NCI-H82 treated with DMSO at 0.1 percent for 48 hours (cell line): ENCODE measurements around the gene MSH5.
A peak's percentile ranks its signal among the peaks of the same experiment; 100 is the strongest.
"Not testable (repeated sequence)": the region's sequence is repeated elsewhere in the genome, so short reads cannot be mapped to it uniquely, and the experiment has no call there.

Experiments used
- DNase-seq: peaks from one replicate; lab custom pipeline; 2025; ENCODE audit not compliant: unreplicated experiment; lab: John Stamatoyannopoulos, UW

Gene MSH5

DNA sequence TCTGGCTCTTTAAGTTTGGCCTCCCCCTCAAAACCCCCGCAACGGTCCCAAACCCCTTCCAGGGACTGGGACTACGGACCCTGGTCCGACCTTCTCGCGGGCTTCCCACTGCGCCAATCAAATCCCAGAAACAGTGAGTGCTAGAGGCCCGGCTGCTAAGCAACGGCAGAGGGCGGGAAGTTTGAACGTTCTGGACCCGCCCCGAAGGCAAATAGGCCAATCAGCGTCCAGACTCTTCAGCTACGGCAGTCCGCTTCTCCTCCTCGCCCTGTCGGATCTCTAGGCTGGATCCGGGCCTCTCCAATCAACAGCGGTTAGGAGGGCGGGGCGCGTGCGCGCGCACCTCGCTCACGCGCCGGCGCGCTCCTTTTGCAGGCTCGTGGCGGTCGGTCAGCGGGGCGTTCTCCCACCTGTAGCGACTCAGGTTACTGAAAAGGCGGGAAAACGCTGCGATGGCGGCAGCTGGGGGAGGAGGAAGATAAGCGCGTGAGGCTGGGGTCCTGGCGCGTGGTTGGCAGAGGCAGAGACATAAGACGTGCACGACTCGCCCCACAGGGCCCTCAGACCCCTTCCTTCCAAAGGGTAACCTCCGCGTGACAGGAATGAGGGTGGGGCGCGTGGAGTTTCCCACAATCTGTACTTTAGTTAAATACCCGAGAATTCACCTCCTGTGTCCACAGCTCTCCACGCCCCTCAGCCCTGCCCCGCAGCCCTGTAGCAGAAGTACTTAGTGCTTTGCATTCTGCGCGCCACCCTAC is at the start of gene MSH5:
Gene MSH5 (plus strand): TSS at position 367 of the 758 bp plus-strand sequence. CDS start 462 bp downstream, outside the sequence.
- peak; percentile 99 for DNase-seq

DNA sequence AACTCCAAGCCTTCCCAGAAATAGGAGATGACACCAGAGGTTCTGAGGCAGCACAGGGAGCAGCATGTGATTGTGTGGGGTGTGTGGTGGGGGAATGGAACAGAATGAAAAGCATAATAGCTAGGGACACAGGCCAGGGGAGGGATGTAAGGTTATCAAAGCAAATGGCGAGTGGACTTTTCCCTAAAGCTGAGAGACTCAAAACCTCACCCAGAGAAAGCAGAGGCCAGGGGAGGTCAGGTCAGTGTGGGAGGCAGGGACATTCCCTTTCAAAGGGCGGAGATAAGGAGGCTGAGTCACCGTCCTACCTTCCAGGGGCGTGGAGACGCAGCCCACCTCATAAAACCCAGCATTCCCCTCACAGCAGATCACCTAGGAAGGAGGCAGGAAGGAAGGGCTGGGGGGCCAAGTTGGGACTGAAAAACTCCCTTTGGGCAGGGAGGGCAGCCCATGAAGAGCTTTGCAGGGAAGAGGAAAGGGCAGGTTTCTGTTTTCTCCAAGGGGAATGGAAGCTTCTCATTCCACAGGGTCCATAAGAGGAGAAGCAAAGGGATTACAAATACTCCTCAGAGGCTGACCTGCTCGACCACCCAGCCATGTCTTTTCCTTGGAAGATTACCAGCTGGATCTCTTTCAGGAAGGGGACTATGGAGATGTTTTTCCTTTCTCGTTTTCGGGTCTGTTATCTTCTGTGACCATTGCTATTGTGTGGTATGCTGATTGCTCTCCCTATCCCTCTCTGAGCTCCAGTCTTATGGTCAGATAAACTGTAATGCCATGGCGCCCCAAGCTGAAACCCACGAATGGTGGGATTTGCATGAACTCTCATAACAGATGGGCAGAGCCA is 49.4 kb upstream of the MSH5 start:
- DNase-seq = no peak

DNA sequence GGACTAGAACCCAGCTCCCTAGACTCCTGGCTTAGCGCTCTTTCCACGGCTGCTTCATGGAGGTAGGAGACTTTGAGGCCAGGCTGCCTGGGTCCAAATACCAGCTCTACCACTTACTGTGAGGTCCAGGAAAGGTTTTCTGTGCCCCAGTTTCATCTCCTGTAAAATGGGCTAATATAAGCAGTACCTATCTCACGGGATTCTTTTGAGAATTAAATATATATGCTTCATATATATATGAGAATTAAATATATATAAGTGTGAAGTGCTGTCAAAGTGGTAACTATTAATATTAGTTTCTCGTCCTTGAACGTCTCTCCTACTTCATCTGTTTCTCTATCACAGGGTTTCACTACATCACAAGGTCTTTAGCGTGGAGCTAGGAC is 48.7 kb upstream of the MSH5 start:
- no peak for DNase-seq

DNA sequence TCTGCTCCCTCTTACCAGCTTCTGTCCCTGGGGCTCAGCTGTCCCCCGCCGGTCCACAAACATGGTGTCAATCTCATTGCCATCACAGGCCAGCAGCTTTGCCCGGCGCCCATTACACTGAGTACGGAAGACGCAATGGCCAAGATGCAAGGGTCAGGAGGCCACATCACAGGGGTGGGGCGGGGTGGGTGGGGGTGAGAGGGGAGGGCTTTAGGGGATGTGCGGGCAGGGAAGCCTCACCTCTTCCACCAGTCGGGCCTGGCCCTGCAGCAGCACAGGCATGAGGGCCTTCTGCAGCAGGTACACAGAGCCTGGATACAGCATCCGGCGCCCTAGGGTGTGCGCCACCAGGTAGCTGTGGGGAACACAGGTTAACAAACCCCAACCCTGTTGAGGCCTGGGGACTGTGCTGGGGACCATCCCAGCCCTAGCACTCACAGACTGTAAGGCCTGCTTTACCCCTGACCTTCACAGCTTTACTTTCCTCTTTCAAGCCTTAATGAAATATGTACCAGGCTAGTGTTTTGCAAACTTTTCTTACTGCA is 48.2 kb upstream of the MSH5 start:
- no peak for DNase-seq

DNA sequence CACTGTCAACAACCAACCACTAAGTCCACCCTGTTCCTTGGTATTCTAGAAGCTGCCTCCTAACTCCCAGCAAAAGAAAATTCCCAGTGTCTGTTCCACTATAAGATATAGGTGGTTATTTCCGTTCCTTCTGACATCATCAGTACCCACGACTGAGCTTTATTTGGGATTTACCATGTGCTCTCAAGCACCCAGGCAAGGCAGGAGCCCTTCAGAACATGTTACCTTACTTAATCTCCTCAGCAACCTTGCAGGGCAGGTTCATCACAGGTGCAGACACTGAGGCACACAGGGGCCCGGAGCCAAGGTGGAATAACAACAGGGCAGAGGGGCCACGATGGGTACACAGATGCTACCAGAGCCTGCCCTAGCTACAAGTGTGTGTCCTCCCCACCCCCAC is 47.5 kb upstream of the MSH5 start:
- no peak for DNase-seq

DNA sequence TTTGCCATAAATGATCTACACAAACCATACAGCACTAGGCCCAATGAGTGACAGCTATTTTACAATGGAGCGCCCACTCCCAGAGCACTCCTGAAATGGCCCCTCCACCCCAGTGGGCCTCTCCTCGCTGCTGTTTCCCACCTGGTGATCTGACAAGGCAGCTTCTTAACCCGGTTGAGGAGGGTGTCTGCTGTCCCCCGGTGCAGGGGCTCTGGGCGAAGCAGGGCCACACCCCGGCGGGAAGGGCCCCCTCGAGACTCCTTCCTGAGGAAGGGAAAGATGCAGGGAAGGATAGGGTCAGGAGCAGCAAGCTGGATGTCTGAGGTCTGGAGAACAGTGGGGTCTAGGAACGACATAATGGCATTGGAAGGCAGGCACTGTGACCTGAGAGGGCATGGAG is 46.9 kb upstream of the MSH5 start:
- DNase-seq = no peak

DNA sequence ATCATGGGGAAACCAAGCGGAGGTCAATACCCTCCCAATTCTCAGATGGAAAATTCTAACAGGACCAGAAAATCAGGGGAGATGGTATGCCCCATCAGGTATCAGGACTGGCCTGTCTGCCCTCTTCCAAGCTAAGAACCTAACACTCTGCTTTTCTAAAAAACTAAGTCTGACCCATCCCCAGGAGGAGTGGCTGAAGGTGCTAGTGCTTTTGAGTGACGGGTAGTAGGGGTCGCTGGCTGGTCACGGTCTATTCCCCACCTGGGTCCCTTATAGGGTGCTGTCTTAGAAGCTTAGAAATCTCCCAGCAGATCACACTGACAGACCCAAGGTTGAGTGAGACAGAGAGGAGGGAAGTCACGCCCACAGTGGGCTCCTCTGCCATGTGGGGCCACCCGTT is 46.3 kb upstream of the MSH5 start:
- DNase-seq = no peak

DNA sequence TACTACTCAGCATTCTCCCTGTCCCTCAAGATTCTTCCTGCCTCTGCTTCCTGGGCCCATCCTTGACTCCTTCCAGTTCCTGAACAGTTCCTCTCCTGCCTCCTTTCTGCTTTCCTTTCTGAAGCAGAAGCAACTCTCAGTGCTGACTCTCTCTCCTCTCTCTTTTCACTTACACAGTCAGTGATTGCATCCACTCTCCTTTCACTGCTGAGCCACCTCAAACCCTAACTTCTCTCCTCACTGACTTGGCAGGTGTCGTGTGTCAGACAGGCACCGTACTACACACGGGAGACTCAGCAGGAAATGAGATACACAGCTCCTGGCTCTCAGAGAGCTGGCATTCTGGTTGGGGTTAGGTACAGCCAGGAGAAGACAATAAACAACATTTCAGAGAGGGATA is 42.2 kb upstream of the MSH5 start:
- no peak for DNase-seq

DNA sequence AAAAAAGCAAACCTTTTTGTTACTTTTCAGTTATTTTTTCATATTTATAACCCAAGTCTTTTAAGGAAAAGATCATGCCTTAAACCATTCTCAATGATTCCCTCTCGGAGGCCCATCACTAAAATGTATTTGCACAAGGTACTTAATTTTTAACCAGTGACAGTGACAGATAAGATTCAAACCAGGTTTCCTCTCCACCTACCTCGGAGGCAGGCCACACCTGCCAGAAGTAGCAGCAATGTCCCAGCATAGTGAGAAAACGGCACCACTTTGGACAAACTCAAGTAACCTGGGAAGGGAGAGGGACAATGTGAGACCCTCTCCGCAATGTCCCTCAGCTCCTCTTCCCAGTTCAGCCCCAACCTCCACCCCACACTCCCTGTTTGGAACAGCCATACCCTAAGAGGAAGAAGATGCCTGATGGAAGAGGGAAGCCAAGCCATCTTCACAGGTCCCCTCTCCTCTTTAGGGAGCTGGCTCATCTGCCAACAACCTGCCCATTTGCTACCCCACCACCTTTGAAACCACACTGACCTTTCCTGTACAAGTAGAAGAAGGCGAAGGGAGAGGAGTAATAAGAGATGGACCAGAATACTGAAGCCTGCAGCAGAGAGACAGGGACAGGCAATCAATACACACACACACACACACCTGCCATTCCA is 38.9 kb upstream of the MSH5 start:
- DNase-seq = no peak

DNA sequence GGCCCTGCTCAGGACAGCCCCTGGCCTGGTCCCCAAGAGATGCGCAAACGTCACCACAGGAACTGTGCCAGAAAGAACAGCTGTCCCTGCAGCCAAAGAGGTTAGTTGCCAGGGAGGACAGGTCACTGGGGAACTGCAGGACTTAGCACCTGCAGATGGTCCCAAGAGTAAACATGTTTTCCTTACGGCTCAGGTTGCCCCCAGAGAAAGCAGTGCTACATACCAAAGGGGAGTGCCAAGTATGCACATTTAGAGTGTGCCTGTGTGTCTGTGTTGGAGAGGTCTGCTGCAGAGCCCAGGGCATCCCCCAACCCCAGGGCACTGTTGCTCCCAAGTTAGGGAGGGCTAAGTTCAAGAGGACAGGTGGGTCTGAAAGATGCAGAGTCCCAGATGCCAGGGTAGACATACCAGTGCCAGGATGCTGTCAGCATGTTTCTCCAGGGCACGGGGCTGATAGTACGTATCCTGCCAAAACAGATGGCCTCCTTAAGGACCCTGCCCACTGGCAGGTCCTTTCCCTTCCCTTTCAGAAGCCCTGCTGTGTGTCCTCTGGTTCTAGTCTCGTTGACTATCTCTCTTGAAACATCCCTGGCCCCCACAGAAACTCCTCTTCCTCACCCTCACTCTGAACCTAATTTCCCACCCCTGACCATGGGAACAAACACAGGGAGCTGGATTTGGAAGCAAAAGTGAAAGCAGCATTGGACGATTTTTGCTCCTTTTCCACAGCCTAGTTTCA is 38.0 kb upstream of the MSH5 start:
- no peak for DNase-seq

DNA sequence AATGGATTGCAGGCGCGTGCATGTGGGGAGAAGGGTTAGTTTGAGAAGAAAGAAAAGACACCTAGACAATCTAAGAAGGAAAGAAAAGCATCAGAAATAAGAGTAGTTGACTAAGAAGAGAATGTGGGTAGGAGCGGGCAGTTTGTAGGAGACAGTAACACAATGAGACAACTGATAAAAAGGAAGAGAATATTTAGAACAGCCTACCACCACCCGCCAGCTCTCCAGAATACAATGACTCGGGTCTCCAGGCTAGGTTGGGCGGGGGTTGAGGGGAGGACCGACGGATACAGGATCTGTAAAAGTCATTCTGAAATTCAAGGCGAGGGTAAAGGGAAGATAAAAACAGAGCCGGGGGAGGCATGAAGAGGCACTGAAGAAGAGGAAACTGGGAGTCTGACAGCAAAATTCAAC is 37.4 kb upstream of the MSH5 start:
- no peak for DNase-seq

DNA sequence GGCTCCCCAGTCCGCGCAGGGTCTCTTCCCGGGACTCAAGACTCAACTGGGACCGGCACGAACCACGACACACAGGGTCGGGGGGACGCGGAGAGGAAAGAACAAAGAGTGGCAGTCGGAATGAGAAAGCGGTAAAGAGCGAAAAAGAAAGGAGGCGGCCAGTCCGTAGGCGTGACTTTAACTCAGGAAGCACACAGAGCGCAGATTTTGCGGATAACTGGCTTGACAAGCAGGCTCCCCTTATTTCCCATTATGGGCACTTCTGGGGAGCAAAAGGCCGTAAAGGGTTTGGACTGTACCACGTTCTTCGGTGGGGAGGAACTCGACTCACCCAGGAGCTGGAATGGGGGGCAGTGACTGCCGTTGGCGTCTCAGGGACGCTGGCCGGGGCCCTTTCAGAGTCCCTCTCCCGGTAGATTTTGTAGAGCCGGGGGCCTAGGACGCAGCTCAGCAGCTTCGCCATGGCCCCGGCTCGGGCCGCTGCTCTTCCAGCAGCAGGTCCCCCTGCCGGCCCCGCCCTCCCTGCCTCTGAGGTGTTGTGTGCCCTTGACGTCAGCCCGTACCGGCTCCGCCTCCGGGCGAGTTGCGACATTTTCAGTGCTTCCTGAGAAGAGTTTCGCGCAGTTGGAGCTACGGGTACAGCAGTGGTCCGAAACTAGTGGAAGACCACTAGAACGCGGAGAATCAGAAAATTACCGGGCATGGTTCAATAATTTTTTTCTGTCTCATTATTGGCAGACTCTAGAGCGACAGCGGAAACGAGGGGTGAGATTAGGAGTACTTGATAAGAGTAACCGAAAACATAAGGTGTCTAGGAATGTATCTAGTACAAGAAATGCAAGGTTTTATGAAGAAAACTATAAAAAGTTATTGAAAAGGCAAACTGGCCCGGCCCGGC is 36.7 kb upstream of the MSH5 start, which contains the start of gene ABHD16A:
Gene ABHD16A (minus strand): TSS at position 506 of the 898 bp plus-strand sequence. CDS start 43 bp downstream, at position 463.
- peak; percentile 89 for DNase-seq

DNA sequence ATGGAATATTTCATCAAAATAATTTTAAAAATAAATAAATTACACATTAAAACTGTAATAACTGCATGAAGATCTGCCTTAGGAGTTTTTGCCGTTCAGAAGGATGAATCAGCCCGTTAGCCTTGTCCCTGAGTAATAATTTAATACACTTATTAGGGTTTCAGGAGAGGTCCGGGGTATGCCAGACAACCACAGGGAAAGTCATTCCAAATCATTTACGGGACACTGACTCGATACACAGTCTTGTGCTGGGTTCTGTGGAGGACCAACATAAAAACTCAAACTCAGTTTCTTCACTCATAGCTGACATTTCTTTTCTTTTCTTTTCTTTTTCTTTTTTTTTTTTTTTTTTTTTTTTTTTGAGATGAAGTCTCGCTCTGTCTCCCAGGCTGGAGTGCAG is 33.9 kb upstream of the MSH5 start:
- no peak for DNase-seq

DNA sequence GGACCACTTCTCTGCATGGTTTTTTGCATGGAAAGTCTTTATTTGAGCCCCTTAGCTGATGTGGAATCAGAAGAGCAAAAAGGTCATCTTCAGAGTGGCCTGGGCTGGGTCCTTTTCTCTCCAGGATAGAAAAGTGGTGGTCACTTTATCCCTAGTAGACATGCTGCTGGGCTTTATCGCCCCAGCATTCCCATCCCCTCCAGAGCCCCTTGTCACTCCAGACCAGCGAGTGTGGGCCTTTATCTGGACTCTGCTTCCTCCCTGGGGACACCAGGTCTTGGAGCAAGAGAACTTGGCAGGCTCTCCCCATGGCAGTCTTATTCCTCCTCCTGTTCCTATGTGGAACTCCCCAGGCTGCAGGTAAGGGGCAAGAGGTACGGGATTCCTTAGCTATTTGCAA is 33.2 kb upstream of the MSH5 start, which contains the start of gene LY6G6F:
Gene LY6G6F (plus strand): TSS at position 268 of the 400 bp plus-strand sequence. CDS start 41 bp downstream, at position 309.
- no peak for DNase-seq

DNA sequence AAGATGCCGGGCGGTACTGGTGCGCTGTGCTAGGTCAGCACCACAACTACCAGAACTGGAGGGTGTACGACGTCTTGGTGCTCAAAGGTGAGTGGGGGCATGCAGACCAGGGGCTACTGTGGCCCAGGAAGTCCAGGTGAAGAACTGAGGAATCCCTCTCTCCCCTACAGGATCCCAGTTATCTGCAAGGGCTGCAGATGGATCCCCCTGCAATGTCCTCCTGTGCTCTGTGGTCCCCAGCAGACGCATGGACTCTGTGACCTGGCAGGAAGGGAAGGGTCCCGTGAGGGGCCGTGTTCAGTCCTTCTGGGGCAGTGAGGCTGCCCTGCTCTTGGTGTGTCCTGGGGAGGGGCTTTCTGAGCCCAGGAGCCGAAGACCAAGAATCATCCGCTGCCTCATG is 32.1 kb upstream of the MSH5 start:
- no peak for DNase-seq

DNA sequence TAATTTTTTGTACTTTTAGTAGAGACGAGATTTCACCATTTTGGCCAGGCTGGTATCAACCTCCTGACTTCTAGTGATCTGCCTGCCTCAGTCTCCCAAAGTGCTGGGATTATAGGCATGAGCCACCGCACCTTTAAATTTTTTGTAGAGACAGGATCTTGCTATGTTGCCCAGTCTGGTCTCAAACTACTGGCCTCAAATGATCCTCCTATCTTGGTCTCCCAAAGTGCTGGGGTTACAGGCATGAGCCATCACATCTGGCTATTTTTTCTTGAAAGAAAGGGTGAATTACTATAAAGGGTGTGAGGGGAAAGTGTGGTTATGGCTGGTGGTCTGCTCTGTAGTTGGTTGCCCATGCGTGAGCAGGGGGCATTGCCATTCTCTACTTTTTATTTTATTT is 31.6 kb upstream of the MSH5 start:
- DNase-seq = no peak

DNA sequence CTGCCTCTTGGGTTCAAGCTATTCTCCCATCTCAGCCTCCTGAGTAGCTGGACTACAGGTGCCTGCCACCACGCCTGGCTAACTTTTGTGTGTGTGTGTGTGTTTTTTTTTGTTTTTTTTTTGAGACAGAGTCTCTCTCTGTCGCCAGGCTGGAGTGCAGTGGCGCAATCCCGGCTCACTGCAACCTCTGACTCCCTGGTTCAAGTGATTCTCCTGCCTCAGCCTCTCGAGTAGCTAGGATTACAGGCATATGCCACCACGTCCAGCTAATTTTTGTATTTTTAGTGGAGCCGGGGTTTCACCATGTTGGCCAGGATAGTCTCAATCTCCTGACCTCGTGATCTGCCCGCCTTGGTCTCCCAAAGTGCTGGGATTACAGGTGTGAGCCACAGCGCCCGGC is 30.6 kb upstream of the MSH5 start:
- not testable (repeated sequence) for DNase-seq

DNA sequence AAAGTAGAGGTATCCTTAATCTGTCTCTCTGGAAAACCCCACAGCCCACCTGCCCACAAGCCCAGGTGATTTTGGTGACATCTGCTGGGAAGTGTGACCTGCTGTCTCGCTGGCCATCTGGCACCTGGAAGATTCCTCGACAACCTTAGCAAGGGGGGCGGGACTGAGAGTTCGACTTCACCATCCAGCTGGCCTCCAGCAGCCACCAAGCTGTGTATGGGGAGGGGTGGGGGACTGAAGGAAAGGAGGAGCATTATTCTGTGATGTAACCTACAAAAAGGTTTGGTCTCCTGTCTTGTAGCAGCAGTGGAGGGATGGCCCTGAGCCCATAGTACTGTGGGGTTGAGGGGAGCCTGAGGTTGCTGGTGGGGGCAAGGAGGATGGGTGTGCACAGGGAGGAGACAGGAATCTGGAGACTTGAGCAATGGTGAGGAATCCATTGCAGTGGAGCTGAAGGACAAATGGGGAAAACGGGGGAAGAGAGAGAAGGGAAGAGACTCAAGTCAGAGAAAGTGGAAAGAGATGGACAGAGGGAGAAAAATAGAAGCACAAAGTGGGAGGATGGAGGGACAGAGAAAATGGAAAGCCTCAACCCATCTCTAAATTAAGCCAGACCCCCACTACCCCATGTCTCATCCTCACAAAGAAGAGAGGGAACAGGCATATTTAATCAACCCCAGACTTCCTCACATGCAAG is 29.1 kb upstream of the MSH5 start:
- no peak for DNase-seq

DNA sequence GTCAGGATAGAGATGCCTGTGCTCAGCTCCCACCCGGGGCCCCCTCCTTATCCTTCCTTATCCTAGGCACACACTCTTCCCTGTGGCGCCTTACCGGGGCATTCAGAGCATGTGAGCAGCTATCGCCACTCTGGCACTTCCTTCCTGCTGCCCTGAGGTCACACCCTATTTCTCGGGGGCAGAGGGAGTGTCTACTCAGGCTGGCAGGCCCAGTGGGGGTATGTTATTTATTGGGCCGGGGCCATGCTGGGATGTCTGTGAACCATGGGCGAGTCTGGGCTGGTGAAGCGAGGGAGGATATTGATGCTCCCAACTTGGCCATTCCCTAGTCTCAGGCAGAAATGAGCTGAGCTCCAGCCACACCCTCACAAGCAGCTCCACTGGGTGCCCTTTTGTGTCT is 28.6 kb upstream of the MSH5 start:
- no peak for DNase-seq
